ENCODE results near the gene GSTCD. TPM values are rescaled to one million over a fixed set of nuclear protein-coding genes. Genes with fewer than 3 reads are reported as not detected.

The GSTCD gene
- total and polyA plus RNA-seq, 2 experiments from 2014 or later: 11.3 to 39.1 TPM

GRCh38 chr4:105710012-105710600, 1.5 kb downstream of the GSTCD start:
- peak; percentile 7 for DNase-seq (ENCODE audit: low spot score)
- H3K4me3 Mint-ChIP-seq: peak overlapping the region; percentile 89
- no peaks in the 10 kb centered on the region for H3K27me3 Mint-ChIP-seq (ENCODE audit: insufficient read depth, low read depth, poor library complexity)
- peak overlapping the region; percentile 92 for H3K4me2 ChIP-seq
- peaks cover 13% of the 10 kb centered on the region for H3K4me1 Mint-ChIP-seq
- H3F3A ChIP-seq (replicated peaks; ENCODE audit: low read depth): no peaks in the 10 kb centered on the region
- no peak for TF ChIP-seq CTCF (conservative IDR thresholded peaks at IDR 0.05; ENCODE audit: low read depth in 2 of 2)
- no peak for TF ChIP-seq ZNF331 (CRISPR knock-in tag; IDR thresholded peaks at IDR 0.05; ENCODE audit: low read depth)
- TF ChIP-seq ZNF114 (CRISPR knock-in tag; IDR thresholded peaks at IDR 0.05): no peak
- no peak for TF ChIP-seq EZH2 (IDR thresholded peaks at IDR 0.05; ENCODE audit: low read depth, unreplicated experiment)
- no peak for TF ChIP-seq CREB1 (CRISPR knock-in tag; IDR thresholded peaks at IDR 0.05; ENCODE audit: low read depth)
- no peak for TF ChIP-seq ZNF462 (CRISPR knock-in tag; IDR thresholded peaks at IDR 0.05)
- TF ChIP-seq STAT1 (IDR thresholded peaks at IDR 0.05; ENCODE audit: unreplicated experiment): no peak
- TF ChIP-seq JUNB (IDR thresholded peaks at IDR 0.05; ENCODE audit: unreplicated experiment): no peak
- no peak for TF ChIP-seq ETS1 (IDR thresholded peaks at IDR 0.05)
- TF ChIP-seq EZH2phosphoT487 (IDR thresholded peaks at IDR 0.05; ENCODE audit: unreplicated experiment): no peak
- TF ChIP-seq POLR2AphosphoS5 (IDR thresholded peaks at IDR 0.05; ENCODE audit: low read depth): no peak
- TF ChIP-seq REST (IDR thresholded peaks at IDR 0.05; ENCODE audit: unreplicated experiment): no peak
- no peak for TF ChIP-seq NANOG (IDR thresholded peaks at IDR 0.05; ENCODE audit: borderline replicate concordance)
- H3K4me3 ChIP-seq: peak overlapping the region; percentile 71
- H3K36me3 Mint-ChIP-seq (ENCODE audit: low read depth): no peaks in the 10 kb centered on the region
- H3K79me2 ChIP-seq (replicated peaks; ENCODE audit: insufficient read depth): peaks cover 70% of the 10 kb centered on the region
- no peaks in the 10 kb centered on the region for H3K36me3 ChIP-seq (ENCODE audit: insufficient read depth)
- H3K4me1 ChIP-seq (ENCODE audit: insufficient read depth): peaks cover 15% of the 10 kb centered on the region; the same call in 1 of the 2 replicates
- no peaks in the 10 kb centered on the region for H3K27me3 ChIP-seq (ENCODE audit: insufficient read depth)
- H4K20me1 ChIP-seq (replicated peaks; ENCODE audit: insufficient read depth): no peaks in the 10 kb centered on the region
- H3K9me3 Mint-ChIP-seq: no peaks in the 10 kb centered on the region
- H3K9me2 ChIP-seq (ENCODE audit: insufficient read depth): no peaks in the 10 kb centered on the region
- H3K27ac ChIP-seq (ENCODE audit: low read depth): peak overlapping the region; percentile 28; the same call in 1 of the 2 replicates
- H3K27ac Mint-ChIP-seq: no peak overlapping the region
- ATAC-seq: no peak
- no peak overlapping the region for H2AFZ ChIP-seq

Data from GM23338 (cell line).